IPS-NIHi7 (cell line): ENCODE data around the gene FOXO1.
"Not testable (repeated sequence)": the region's sequence is repeated elsewhere in the genome, so short reads cannot be mapped to it uniquely, and the experiment has no call there.

Experiments used
- DNase-seq: peaks from one replicate; pipeline ENCODE4 v3.0.0; 2012; ENCODE audit warnings: mixed read lengths; ENCODE audit errors: extremely low spot score

The FOXO1 gene

DNA sequence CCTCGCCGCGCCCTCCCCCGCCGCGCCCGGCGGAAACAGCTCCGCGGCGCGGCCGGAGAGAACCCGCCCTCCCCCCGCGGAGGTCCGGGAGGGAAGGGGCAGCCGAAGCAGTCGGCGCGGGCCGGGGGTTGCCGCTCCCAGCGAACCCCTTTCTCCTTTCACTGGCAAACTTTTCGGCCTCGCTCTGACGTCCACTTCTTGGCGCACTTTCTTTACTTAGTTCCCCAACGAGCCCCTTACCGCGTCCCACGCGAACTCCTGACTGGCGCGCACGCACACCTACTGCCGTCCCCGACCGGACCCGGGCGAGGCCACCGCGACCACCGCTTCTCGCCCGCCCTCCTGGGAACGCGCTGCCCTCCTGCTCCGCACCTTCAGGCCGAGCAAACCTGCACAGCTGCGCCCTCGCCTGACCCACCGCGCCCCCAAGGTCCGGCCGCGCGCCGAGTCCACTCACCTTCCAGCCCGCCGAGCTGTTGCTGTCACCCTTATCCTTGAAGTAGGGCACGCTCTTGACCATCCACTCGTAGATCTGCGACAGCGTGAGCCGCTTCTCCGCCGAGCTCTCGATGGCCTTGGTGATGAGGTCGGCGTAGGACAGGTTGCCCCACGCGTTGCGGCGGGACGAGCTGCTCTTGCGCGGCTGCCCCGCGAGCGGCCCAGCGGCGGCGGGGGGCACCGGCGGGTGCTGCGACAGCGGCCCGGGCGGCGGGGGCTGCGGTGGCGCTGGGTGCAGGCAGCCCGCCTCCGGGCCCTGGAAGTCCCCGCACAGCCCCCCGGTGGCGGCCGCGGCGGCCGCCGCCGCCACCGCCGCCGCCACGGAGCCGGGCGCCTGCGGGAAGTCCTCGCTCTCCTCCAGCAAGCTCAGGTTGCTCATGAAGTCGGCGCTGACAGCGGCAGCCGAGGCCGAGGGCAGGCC lies 1.1 kb downstream of the FOXO1 start:
- peak; percentile 28 for DNase-seq

DNA sequence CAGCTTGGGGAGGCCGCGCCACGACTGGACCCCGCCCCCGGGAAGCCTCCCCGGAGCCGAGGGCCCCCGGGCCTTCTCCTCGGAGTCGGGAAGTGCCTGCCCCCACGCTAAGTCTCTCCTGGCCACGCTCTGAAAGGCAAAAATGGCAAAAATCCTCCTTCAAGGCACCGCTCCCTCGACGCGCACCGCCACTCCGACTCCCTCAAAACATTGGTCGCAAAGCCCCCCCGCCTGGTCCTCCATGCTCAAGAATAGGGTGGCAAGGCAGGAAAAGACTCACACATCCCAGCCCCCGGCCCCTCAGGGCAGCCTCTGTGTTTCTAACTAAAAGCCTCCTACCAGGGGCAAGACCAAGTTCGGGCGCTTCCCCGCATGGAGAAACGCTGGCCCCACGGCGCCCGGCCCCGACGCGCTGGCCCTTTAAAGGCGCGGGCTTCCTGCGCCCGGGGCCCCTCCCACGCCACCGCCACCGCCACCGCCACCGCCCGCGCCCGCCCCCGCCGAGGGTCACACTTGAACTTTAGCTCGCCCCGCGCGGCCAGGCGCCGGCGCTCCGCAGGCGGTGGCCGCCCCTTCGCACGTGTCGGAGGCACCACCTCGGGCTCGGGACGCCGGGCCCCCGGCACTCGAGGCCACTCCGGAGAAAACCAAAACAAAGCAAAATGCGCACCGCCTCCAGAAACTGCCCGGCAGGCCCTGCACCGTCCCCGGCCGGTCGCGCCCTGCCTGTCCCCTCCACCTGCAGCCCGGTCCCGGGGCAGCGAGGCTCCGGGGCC lies 1.9 kb downstream of the FOXO1 start:
- DNase-seq: no peak

DNA sequence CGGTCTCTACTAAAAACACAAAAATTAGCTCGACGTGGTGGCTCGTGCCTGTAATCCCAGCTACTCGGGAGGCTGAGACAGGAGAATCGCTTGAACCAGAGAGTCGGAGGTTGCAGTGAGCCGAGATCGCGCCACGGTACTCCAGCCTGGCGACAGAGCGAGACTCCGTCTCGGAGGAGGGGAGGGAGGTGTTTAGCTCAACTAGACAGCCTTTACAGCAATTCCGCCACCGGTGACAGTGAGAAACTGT lies 2.4 kb downstream of the FOXO1 start:
- DNase-seq: not testable (repeated sequence)

DNA sequence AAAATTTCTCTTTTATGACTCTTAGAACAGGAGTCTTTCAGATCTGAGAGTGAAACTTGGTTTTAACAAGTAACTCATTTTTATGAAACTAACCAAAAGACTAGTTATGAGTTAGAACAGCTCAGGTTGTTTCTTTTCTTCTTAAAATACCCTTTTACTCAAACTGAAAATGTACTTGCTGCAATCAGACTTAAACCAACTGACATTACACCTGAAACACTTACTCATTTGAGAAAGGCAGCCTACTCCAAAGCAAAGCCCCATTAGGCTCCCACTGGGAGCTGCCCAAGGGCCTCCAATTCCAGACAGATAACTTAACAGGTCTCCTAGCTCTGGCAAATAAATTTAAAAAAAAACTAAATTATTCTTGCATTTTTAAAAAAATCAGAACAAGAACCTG lies 3.6 kb downstream of the FOXO1 start:
- DNase-seq: peak; percentile 41

DNA sequence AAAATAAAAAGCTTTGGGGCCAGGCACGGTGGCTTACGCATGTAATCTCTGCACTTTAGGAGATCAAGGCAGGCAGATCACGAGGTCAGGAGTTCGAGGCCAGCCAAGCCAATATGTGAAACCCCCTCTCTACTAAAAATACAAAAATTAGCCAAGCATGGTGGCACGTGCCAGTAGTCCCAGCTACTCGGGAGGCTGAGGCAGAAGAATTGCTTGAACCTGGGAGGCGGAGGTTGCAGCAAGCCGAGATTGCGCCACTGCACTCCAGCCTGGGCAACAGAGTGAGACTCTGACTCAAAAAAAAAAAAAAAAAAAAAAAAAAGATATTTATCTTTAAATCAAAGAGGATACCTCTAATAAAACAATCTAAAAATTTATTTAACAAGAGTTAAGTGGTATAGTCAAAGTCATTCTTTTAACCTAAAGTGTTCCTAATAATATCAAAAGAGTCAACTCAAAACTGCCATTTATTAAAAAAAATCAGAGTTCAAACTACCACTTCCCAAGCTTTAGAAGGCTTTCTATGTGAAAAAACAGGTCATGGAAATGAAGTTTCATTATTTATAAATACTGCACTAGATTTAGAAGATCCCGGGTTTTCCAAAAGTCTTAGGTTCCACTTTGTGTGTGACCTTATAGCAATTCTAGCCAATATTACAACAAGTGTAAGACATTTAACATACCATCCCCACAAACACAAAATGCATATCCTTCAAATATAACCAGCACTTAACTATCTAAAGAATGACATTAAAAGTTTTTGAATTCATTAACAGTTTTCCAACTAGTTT lies 4.4 kb downstream of the FOXO1 start:
- no peak for DNase-seq

DNA sequence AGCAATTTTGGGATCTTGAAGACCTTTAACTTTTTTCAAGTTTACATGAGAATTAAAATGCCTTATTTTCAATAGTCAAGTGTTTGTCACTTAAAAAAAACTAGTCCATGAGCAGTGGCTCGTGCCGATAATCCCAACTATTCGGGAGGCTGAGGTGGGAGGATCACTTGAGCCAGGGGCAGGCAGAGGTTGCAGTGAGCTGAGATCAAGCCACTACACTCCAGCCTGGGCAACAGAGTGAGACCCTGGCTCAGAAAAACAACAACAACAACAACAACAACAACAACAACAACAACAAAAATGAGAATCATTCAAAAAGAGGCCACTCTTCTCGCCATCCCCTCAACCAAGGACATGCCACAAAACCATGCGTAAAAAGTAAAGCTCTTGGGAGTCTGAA lies 5.7 kb downstream of the FOXO1 start:
- DNase-seq: no peak

DNA sequence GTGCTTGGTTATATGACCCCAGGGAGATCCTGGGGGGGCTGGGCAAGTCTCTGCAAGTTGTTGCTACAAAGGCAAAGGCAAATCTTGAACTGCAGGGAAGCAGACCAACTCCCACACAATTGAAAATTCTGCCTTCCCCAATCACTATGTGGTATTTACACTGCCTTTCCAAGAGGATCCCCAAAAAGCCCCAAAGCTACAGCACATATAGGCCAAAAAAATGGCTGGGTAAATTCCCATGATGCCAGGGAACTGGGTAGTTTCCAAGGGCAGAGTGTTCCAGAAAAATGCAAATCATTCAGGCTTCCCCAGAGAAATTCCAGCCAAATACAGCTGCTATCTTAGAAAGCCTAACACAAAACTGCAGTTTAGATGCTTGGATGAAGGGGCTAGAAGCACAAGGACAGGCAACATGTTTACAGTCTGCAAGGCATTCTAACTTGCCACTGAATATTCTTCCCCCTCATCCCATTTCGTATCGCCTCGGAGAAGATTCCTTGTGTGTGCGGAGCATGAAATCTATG lies 6.2 kb downstream of the FOXO1 start:
- no peak for DNase-seq

DNA sequence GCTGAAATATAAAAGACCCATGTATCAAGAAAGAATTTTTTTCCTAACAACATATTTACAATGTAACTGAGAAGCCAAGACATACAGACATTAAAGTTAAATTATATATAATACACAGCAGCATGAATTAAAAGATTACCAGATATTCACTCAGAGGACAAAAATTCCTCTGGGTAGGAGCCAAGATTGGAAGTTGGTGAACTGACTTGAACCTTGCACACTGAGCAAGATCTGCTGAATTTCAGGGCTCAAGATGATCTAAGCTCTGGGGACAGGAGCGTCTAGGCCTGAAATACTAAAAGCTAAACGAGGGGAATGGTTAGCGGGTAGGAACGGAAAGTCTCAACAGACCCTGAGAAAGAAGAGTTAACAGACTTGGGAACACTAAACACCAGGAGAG lies 8.5 kb downstream of the FOXO1 start:
- DNase-seq: no peak

DNA sequence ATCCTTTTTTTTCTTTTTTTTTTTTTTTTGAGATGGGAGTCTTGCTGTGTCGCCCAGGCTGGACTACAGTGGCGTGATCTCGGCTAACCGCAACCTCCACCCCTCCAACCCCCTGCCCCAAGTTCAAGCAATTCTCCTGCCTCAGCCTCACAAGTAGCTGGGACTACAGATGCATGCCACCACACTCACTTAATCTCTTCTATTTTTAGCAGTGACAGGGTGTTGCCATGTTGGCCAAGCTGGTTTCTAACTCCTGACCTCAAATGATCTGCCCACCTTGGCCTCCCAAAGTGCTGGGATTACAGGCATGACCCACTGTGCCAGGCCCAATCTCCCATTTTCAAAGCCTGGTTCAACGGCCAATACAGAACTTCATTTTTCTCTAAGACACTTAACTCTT lies 9.1 kb downstream of the FOXO1 start:
- no peak for DNase-seq

DNA sequence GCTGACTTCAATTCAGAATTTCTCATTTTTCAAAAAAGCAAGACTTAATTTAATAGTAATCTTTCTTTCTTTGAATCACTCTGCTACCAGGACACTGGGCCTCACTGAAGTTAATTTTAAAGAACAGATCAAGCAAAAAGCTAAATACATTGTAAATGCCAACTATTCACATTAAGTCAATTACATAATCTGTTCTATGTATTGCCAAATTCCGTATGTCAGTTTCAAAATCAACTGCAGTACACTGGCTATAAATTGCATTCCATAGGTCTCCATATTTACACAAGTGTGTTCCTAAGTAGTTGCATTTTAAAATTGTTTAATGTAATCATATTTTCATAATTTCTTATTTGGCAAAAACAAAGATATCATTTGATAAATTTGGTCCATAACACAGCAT lies 10.1 kb downstream of the FOXO1 start:
- no peak for DNase-seq

DNA sequence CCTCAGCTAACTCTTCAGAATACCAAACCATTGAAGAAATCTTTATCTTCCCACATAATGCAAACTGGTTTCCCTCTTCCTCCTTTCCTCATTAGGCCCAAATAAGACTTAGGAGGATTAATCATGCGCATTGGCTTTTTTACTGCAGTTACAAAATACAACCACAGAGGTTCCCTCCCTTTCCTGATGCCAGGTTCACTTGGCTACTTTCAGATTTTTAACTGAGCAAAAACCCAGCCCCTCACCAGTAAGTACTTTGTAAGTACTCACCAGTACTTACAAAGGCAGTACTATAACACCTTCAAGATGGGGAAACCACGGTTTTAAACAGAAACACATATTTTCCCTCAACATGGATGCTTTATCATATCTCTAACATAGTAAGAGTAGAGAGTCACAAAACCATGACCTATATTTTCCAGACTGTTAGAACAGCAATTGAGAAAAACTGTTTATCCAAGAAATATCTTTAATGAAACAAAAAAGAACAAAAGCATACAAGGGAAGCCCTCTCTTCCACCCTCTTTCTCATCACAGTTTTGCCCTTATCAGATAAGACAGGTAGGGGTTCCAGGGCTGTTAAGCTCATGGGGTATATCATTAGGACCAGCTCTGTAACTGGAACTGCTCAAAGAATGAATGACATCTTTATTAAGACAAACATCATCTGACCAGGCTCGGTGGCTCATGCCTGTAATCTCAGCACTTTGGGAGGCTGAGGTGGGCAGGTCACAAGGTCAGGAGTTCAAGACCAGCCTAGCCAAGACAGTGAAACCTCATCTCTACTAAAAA lies 12.7 kb downstream of the FOXO1 start:
- no peak for DNase-seq

DNA sequence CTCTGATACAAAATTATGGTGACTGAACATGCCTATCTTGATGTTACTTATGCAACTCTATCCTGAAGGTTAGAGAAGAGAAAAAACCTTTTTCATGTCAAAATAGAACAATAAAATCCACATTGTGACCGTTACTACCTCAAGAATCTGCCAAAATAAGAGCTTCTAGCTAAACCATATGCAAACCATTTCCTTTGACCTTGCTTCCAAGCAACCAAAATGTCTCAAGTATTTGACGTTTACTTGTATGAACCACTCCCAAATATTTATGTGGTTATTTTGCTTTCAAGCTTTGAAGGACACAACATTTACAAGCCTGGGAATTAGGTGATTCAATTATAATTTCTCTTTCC lies 13.9 kb downstream of the FOXO1 start:
- no peak for DNase-seq

DNA sequence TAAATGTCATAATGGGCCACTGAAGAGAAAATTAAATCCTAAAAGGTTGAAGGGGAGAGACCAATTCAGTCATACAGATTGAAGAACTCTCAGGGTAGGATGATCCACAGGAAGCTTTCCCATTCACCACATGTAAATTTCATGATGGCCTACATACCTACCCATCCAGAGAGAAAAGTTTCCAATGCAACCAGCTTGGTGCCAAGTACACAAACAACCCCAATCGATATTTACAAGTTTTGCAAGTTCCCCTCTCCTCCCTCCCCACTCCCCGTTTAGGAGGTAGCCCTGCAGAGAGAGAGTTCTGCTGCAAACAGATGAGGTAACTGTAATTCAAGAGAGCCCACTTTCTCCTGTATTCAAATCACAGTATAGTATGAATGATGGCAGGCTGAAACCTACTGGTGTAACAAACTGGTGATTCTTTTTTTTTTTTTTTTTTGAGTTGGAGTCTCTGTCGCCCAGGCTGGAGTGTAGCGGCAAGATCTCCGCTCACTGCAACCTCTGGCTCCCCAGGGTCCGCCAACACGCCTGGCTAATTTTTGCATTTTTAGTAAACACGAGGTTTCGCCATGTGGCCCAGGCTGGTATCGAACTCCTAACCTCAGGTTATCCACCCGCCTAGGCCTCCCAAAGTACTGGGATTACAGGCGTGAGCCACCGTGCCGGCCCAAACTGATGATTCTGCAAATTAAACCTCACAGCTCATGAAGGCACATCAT lies 14.4 kb downstream of the FOXO1 start:
- peak; percentile 30 for DNase-seq

DNA sequence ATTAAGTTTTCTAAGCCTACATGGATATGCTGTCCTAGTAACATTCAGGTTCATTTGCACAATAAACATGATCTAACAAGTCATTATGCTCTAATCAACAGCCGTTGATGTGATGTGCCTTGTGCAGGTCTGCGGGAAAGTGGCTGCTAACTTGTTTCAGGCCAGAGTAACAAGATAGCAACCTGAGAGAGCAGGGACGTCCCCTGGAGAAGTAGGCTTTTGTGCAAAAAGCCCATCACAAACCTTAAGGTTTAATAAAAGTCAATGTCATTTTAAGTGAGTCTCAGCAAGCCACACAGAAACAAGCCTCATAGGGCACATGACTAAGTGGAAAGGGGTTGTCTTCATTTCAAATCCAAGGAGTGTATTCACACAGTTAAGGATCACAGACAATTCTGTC lies 17.6 kb downstream of the FOXO1 start:
- no peak for DNase-seq

DNA sequence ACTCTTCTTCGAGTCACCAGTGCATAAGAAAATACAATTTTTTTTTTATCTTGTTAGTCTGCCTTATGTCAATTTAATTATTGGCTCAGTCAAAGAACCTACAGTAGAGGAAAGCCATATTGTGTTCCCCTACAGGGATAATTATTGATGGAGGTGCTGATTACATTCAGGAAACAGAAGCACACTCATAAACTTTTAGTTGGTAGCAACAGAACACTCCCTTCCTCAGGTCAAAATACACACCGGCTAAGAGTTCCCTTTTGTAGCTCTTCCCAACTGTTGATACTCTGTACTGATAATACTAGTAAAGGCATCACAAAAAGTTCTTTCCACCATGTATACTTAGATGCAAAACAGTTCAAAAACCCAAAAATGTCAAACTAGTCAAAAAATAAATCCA lies 18.4 kb downstream of the FOXO1 start:
- no peak for DNase-seq

DNA sequence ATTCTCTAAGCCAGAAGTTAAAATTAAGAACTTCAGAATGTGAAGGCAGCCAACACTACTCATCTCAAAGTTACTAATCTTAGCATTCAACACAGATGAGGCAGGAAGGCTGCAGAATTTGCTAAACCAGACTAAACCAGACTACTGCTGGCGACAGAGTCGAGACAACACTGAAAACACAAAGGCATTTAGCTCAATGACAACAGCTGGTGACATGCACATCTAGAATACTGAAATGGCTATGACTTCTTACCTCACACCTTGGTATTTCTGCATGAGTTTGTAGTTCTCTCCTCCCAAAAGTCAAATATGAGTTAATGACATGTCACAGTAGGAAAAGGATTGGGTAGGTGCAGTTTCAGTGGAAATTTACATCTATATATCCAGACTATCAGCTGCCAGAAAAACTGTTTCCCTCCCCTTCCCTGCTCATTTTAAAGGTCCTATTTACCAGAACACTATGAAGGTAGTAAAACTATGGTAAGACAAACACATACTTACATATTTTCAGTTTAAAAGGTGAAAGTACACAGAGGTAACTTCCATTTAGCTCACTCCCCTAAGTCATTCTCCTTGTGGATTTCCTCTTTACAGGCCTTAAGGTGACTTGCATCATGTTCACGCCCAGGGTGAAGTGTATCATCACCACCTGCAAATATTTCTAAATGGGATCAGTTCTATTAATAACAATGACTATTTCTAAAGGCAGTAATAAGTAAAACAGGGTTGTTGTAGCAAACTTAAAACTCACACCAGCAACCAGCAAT lies 21.4 kb downstream of the FOXO1 start:
- no peak for DNase-seq

DNA sequence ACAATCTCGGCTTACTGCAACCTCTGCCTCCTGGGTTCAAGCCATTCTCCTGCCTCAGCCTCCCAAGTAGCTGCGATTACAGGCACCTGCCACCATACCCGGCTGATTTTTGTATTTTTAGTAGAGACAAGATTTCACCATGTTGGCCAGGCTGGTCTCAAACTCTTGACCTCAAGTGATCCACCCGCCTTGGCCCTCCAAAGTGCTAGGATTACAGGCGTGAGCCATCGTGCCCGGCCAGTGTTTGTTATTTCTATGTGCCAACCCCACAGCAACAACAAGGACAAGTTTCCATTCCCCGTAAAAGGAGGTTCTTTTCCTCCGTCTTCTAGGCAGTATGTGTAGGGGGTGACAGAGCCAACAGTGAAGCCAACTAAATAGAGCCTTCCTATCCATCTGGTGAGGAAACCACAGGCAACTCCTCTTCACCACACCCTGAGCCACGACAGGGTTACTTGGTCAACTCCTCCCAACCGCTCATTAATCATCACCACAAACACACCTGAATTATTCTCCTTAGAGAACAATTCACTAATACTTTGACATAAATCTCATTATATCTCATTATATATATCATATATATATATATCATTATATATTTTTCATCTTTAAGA lies 25.5 kb downstream of the FOXO1 start:
- no peak for DNase-seq

DNA sequence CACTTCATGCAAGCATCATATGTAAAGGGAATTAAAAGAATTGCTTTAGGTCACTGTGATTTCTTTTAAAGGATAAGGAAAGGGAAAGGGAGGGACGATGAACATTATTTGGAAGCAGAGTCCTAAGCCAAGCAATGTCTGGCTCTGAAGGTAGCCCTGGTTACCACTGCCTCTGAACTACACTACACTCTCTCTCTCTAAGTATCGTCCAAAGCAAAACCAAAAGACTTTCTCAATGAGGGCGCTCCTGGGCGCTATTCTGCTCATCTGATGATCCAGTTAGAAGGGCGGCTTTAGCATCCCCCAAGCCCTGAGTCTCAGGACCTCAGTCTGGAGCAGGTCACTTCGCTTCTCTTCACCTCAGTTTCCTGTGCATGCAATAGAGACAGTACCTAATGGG lies 26.2 kb downstream of the FOXO1 start:
- no peak for DNase-seq

DNA sequence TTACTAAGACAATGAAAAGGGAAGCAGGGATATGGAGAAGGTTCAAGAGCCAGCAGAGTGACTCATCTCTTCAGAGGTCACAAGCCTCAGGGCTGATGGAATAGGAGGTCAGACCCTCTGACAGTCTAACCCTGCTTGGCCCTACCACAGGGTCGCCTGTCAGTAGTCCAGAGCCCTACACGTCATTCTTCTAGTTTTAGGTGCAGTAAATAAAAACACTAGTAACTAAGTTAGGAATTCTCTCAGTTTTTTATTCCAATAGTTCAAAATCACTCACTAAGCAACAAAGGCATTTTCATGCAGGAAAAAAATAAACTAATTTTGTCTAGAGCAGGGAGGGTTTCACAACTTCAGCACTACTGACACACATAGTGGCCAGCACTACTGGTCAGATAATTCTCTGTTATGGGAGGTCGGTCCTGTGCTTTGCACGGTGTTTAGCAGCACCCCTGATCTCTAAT lies 27.2 kb downstream of the FOXO1 start:
- peak; percentile 29 for DNase-seq

DNA sequence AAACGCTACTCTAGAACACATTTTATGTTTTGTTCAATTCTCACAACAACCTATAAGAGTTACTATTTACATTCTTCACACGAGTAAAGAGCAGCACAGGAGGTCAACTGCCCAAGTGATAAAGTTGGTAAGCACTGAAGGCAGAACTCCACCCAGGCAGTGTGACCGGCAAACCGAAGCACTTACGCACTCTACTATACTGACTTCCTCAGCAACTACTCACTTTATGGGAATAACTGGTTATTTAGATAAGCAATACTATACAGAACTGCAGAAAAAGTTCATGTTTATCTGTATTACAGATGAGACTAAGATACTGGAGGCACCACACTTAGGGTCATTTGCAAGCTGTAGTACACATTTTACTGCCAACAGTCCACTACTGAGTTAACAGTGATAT lies 28.8 kb downstream of the FOXO1 start:
- no peak for DNase-seq
